ENCODE measurements around the gene TTC38. TPM values are rescaled to one million over a fixed set of nuclear protein-coding genes. Genes with fewer than 3 reads are reported as not detected.

The TTC38 gene
- total and polyA plus RNA-seq, 5 donors from 2014 or later = 5.1 to 10.9 (median 5.7) TPM

- H3K27me3 ChIP-seq (ENCODE audit: control insufficient read depth, insufficient read depth, low read length) = no peaks in the 10 kb centered on the region
- no peaks in the 10 kb centered on the region for H3K9me3 ChIP-seq (ENCODE audit: control insufficient read depth in 2 of 2, low read length in 2 of 2)
- H3K4me1 Mint-ChIP-seq = peaks cover 2 to 37% (median 11%) of the 10 kb centered on the region in 4 donors
- H3K27ac Mint-ChIP-seq = peak overlapping the region in 2 of 3 donors; percentile 98 to 99
- H3K27me3 Mint-ChIP-seq = no peaks in the 10 kb centered on the region
- H3K36me3 Mint-ChIP-seq = peaks cover 7% of the 10 kb centered on the region
- peaks cover 21% of the 10 kb centered on the region for H3K4me1 ChIP-seq (ENCODE audit: control insufficient read depth, insufficient read depth, low read length, poor library complexity, severe bottlenecking)
- H3K9me3 Mint-ChIP-seq = peaks cover 0 to 3% (median 0%) of the 10 kb centered on the region in 7 donors
- no peak overlapping the region for H3K27ac ChIP-seq (ENCODE audit: insufficient read depth, low read length, poor library complexity, severe bottlenecking)
- DNase-seq = no peak
- peak overlapping the region; percentile 53 to 88 (median 76) for H3K4me3 Mint-ChIP-seq
- ATAC-seq (ENCODE audit: low read depth in 2 of 2) = no peak
- no peaks in the 10 kb centered on the region for H3K36me3 ChIP-seq (ENCODE audit: control insufficient read depth, insufficient read depth, low read length)
- no peak overlapping the region for H3K4me3 ChIP-seq (ENCODE audit: low read depth, low read length)
Measured at GRCh38 chr22:46294784-46295183, 27.0 kb downstream of the TTC38 start.

GRCh38 chr22:46295277-46295971 lies 27.6 kb downstream of the TTC38 start:
- Histone ChIP-seq H3K9me3 (ENCODE audit: control insufficient read depth in 2 of 2, low read length in 2 of 2) (no peaks in the 10 kb centered on the region), H3K27me3 (ENCODE audit: control insufficient read depth, insufficient read depth, low read length) (no peaks in the 10 kb centered on the region), H3K36me3 (ENCODE audit: control insufficient read depth, insufficient read depth, low read length) (no peaks in the 10 kb centered on the region), H3K4me3 (ENCODE audit: low read depth, low read length) (peak overlapping the region; percentile 68), H3K27ac (ENCODE audit: insufficient read depth, low read length, poor library complexity, severe bottlenecking) (peak overlapping the region; percentile 90), H3K4me1 (ENCODE audit: control insufficient read depth, insufficient read depth, low read length, poor library complexity, severe bottlenecking) (peaks cover 21% of the 10 kb centered on the region)
- DNase-seq (peak in 1 of 3 donors; percentile 20), ATAC-seq (ENCODE audit: low read depth in 2 of 2) (no peak)
- peaks cover 2 to 37% (median 11%) of the 10 kb centered on the region in 4 donors for H3K4me1 Mint-ChIP-seq
- peaks cover 0 to 3% (median 0%) of the 10 kb centered on the region in 7 donors for H3K9me3 Mint-ChIP-seq
- peaks cover 7% of the 10 kb centered on the region for H3K36me3 Mint-ChIP-seq
- peaks cover 3% of the 10 kb centered on the region for H3K27me3 Mint-ChIP-seq
- peak overlapping the region; percentile 85 to 95 (median 92) for H3K4me3 Mint-ChIP-seq
- peak overlapping the region; percentile 98 to 100 (median 99) for H3K27ac Mint-ChIP-seq

- H3K9me3 ChIP-seq (ENCODE audit: control insufficient read depth in 2 of 2, low read length in 2 of 2) = no peaks in the 10 kb centered on the region
- no peaks in the 10 kb centered on the region for H3K27me3 ChIP-seq (ENCODE audit: control insufficient read depth, insufficient read depth, low read length)
- H3K4me3 ChIP-seq (ENCODE audit: low read depth, low read length) = peak within 1 kb of the TSS; percentile 68
- Mint-ChIP-seq H3K4me1 (peaks cover 2 to 37% (median 11%) of the 10 kb centered on the region in 4 donors), H3K4me3 (peak within 1 kb of the TSS; percentile 85 to 95 (median 92)), H3K27me3 (peaks cover 5% of the 10 kb centered on the region), H3K27ac (peak within 1 kb of the TSS; percentile 98 to 100 (median 99)), H3K36me3 (peaks cover 7% of the 10 kb centered on the region), H3K9me3 (peaks cover 0 to 1% (median 0%) of the 10 kb centered on the region in 7 donors)
- H3K4me1 ChIP-seq (ENCODE audit: control insufficient read depth, insufficient read depth, low read length, poor library complexity, severe bottlenecking) = peaks cover 21% of the 10 kb centered on the region
- no peaks in the 10 kb centered on the region for H3K36me3 ChIP-seq (ENCODE audit: control insufficient read depth, insufficient read depth, low read length)
- ATAC-seq (ENCODE audit: low read depth in 2 of 2) = peak; percentile 98 to 99
- peak; percentile 96 to 99 (median 97) for DNase-seq
- H3K27ac ChIP-seq (ENCODE audit: insufficient read depth, low read length, poor library complexity, severe bottlenecking) = peak within 1 kb of the TSS; percentile 90
Measured at GRCh38 chr22:46296257-46297150, 28.7 kb downstream of the TTC38 start, which contains the start of gene GTSE1. Gene GTSE1, plus strand, starts transcription at chr22:46296870. Its CDS starts 531 bp downstream, at chr22:46297401.

GRCh38 chr22:46297151-46297812 lies 29.5 kb downstream of the TTC38 start:
- Histone ChIP-seq H3K27me3 (ENCODE audit: control insufficient read depth, insufficient read depth, low read length) (no peaks in the 10 kb centered on the region), H3K36me3 (ENCODE audit: control insufficient read depth, insufficient read depth, low read length) (no peaks in the 10 kb centered on the region), H3K4me1 (ENCODE audit: control insufficient read depth, insufficient read depth, low read length, poor library complexity, severe bottlenecking) (peaks cover 21% of the 10 kb centered on the region), H3K9me3 (ENCODE audit: control insufficient read depth in 2 of 2, low read length in 2 of 2) (no peaks in the 10 kb centered on the region), H3K4me3 (ENCODE audit: low read depth, low read length) (peak overlapping the region; percentile 55), H3K27ac (ENCODE audit: insufficient read depth, low read length, poor library complexity, severe bottlenecking) (peak overlapping the region; percentile 90)
- Mint-ChIP-seq H3K27me3 (peaks cover 5% of the 10 kb centered on the region), H3K9me3 (peaks cover 0 to 1% (median 0%) of the 10 kb centered on the region in 7 donors), H3K4me3 (peak overlapping the region; percentile 74 to 90 (median 85)), H3K36me3 (peaks cover 4% of the 10 kb centered on the region), H3K4me1 (peaks cover 2 to 35% (median 11%) of the 10 kb centered on the region in 4 donors), H3K27ac (peak overlapping the region in 2 of 3 donors; percentile 38 to 43)
- no peak for ATAC-seq (ENCODE audit: low read depth in 2 of 2)
- DNase-seq = peak in 1 of 3 donors; percentile 30

GRCh38 chr22:46299101-46299500 lies 31.3 kb downstream of the TTC38 start:
- Histone ChIP-seq H3K4me1 (ENCODE audit: control insufficient read depth, insufficient read depth, low read length, poor library complexity, severe bottlenecking) (peaks cover 22% of the 10 kb centered on the region), H3K9me3 (ENCODE audit: control insufficient read depth in 2 of 2, low read length in 2 of 2) (no peaks in the 10 kb centered on the region), H3K27me3 (ENCODE audit: control insufficient read depth, insufficient read depth, low read length) (no peaks in the 10 kb centered on the region), H3K36me3 (ENCODE audit: control insufficient read depth, insufficient read depth, low read length) (no peaks in the 10 kb centered on the region), H3K4me3 (ENCODE audit: low read depth, low read length) (no peak overlapping the region), H3K27ac (ENCODE audit: insufficient read depth, low read length, poor library complexity, severe bottlenecking) (no peak overlapping the region)
- H3K27me3 Mint-ChIP-seq = peaks cover 5% of the 10 kb centered on the region
- H3K4me1 Mint-ChIP-seq = peaks cover 4 to 37% (median 15%) of the 10 kb centered on the region in 4 donors
- H3K27ac Mint-ChIP-seq = no peak overlapping the region
- H3K36me3 Mint-ChIP-seq = no peaks in the 10 kb centered on the region
- no peak for DNase-seq
- H3K4me3 Mint-ChIP-seq = peak overlapping the region in 3 of 4 donors; percentile 52 to 82 (median 79)
- H3K9me3 Mint-ChIP-seq = no peaks in the 10 kb centered on the region
- ATAC-seq (ENCODE audit: low read depth in 2 of 2) = no peak

- Mint-ChIP-seq H3K4me1 (peaks cover 4 to 34% (median 17%) of the 10 kb centered on the region in 4 donors), H3K27ac (peak overlapping the region in 1 of 3 donors; percentile 38)
- ATAC-seq (ENCODE audit: low read depth in 2 of 2) = no peak
Measured at GRCh38 chr22:46300491-46300890, 32.7 kb downstream of the TTC38 start.

GRCh38 chr22:46303347-46303965 lies 35.6 kb downstream of the TTC38 start:
- peaks cover 5% of the 10 kb centered on the region for H3K4me1 ChIP-seq (ENCODE audit: control insufficient read depth, insufficient read depth, low read length, poor library complexity, severe bottlenecking)
- Mint-ChIP-seq H3K4me1 (peaks cover 2 to 22% (median 13%) of the 10 kb centered on the region in 4 donors), H3K27me3 (peaks cover 5% of the 10 kb centered on the region), H3K4me3 (no peak overlapping the region), H3K36me3 (no peaks in the 10 kb centered on the region), H3K9me3 (no peaks in the 10 kb centered on the region), H3K27ac (peak overlapping the region in 2 of 3 donors; percentile 30 to 57)
- H3K9me3 ChIP-seq (ENCODE audit: control insufficient read depth in 2 of 2, low read length in 2 of 2) = no peaks in the 10 kb centered on the region
- ATAC-seq (ENCODE audit: low read depth in 2 of 2) (no peak), DNase-seq (no peak)
- no peaks in the 10 kb centered on the region for H3K36me3 ChIP-seq (ENCODE audit: control insufficient read depth, insufficient read depth, low read length)
- H3K27ac ChIP-seq (ENCODE audit: insufficient read depth, low read length, poor library complexity, severe bottlenecking) = no peak overlapping the region
- no peaks in the 10 kb centered on the region for H3K27me3 ChIP-seq (ENCODE audit: control insufficient read depth, insufficient read depth, low read length)
- no peak overlapping the region for H3K4me3 ChIP-seq (ENCODE audit: low read depth, low read length)

More at GRCh38 chr22:46300491-46300890, 32.7 kb downstream of the TTC38 start:
- Mint-ChIP-seq H3K4me3 (peak overlapping the region in 2 of 4 donors; percentile 30 to 40), H3K36me3 (no peaks in the 10 kb centered on the region), H3K27me3 (peaks cover 5% of the 10 kb centered on the region), H3K9me3 (no peaks in the 10 kb centered on the region)
- H3K4me1 ChIP-seq (ENCODE audit: control insufficient read depth, insufficient read depth, low read length, poor library complexity, severe bottlenecking) = peaks cover 25% of the 10 kb centered on the region
- H3K36me3 ChIP-seq (ENCODE audit: control insufficient read depth, insufficient read depth, low read length) = no peaks in the 10 kb centered on the region
- H3K27me3 ChIP-seq (ENCODE audit: control insufficient read depth, insufficient read depth, low read length) = no peaks in the 10 kb centered on the region
- no peak overlapping the region for H3K4me3 ChIP-seq (ENCODE audit: low read depth, low read length)
- no peak for DNase-seq
- H3K9me3 ChIP-seq (ENCODE audit: control insufficient read depth in 2 of 2, low read length in 2 of 2) = no peaks in the 10 kb centered on the region
- H3K27ac ChIP-seq (ENCODE audit: insufficient read depth, low read length, poor library complexity, severe bottlenecking) = no peak overlapping the region
